ENCODE results near the gene SGMS1.

Gene SGMS1

GRCh38 chr10:50387732-50388073, 236.1 kb downstream of the SGMS1 start:
- no CpG with 5 or more reads among the region's 2 CpGs for WGBS, 2 donors (ENCODE audit: extremely low coverage in 2 of 2, insufficient read length in 2 of 2, insufficient replicate concordance in 1 of 2)

DNA sequence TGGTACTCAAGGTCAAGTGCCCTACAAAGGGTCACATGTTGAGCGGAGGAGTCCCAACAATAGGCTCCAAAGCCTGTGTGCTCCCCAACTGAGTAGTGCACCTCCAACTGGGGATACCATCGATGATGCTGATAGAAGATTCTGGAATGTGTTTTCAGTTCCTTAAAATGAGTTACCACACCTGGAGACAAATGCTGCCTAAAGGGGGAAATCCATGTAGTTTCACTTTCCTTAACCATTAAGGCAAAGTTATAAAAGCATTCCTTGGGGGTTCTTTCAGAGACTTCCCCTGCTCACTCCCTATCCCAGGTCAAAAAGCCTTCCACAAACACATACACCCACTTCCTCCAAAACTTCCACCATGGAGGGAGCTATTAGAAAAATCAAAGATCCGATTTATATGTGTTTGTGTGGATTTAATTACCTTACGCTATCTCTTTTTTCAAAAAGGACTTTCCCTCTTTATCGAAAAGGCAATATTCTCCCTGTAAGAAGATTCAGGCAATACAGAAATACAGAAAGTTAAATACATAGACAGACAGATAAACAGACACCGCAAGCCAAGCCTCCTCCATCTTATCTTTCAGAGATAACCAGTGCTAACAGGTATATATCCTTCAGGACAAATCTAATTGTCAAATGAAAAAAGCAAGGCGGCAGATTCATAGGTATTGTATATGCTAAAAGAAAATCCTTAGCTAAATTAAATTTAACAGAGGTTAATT, 236.6 kb downstream of the SGMS1 start:
- no peak overlapping the region for H3K9ac ChIP-seq (ENCODE audit: low read depth, low read length, poor library complexity)
- H3K9me3 ChIP-seq (replicated peaks in 1 of 2; ENCODE audit: control insufficient read depth in 2 of 2, insufficient read depth in 1 of 2, low read depth in 1 of 2, low read length in 2 of 2), result no peaks in the 10 kb centered on the region
- H2BK15ac ChIP-seq (ENCODE audit: low read length), result no peak overlapping the region
- H3K23ac ChIP-seq (ENCODE audit: low read depth, low read length, poor library complexity), result no peak overlapping the region
- no peak overlapping the region for H3K4ac ChIP-seq (ENCODE audit: low read length)
- H2AK5ac ChIP-seq (ENCODE audit: low read depth, low read length), result no peak overlapping the region
- H4K8ac ChIP-seq (ENCODE audit: low read depth, low read length), result no peak overlapping the region
- H3K27ac ChIP-seq (replicated peaks; ENCODE audit: low read length), result no peak overlapping the region
- no peaks in the 10 kb centered on the region for H3K27me3 ChIP-seq (ENCODE audit: control insufficient read depth in 3 of 3, insufficient read depth in 3 of 3, low read depth in 1 of 3, low read length in 3 of 3)
- WGBS, 2 donors (ENCODE audit: extremely low coverage in 2 of 2, insufficient read length in 2 of 2, insufficient replicate concordance in 1 of 2), result no CpG with 5 or more reads among the region's 7 CpGs
- H2BK12ac ChIP-seq (ENCODE audit: low read length), result no peak overlapping the region
- no peak overlapping the region for H2BK5ac ChIP-seq (ENCODE audit: low read length)
- no peak overlapping the region for H4K91ac ChIP-seq (ENCODE audit: low read depth, low read length, poor library complexity)
- no peak overlapping the region for H2BK120ac ChIP-seq (ENCODE audit: low read depth, low read length)
- no peak overlapping the region for H3K4me3 ChIP-seq (ENCODE audit: low read length in 2 of 2)
- no peak overlapping the region for H3K14ac ChIP-seq (ENCODE audit: low read length)
- no peaks in the 10 kb centered on the region for H3K4me1 ChIP-seq (ENCODE audit: control insufficient read depth in 2 of 2, insufficient read depth in 1 of 2, low read depth in 1 of 2, low read length in 2 of 2)
- H3K18ac ChIP-seq (ENCODE audit: low read length), result no peak overlapping the region
- DNase-seq (ENCODE audit: low spot score), result no peak
- H3K36me3 ChIP-seq (replicated peaks in 1 of 2; ENCODE audit: control insufficient read depth in 2 of 2, insufficient read depth in 2 of 2, low read length in 2 of 2), result no peaks in the 10 kb centered on the region
- H2AFZ ChIP-seq (ENCODE audit: low read length), result no peak overlapping the region
- H3K4me2 ChIP-seq (ENCODE audit: insufficient read depth, low read length, poor library complexity, severe bottlenecking), result no peak overlapping the region
- no peaks in the 10 kb centered on the region for H3K79me1 ChIP-seq (ENCODE audit: low read depth, low read length)

More at GRCh38 chr10:50387732-50388073, 236.1 kb downstream of the SGMS1 start:
- no peaks in the 10 kb centered on the region for H3K9me3 ChIP-seq (replicated peaks in 1 of 2; ENCODE audit: control insufficient read depth in 2 of 2, insufficient read depth in 1 of 2, low read depth in 1 of 2, low read length in 2 of 2)
- no peak for DNase-seq (ENCODE audit: low spot score)
- H2BK5ac ChIP-seq (ENCODE audit: low read length), result no peak overlapping the region
- H3K27me3 ChIP-seq (ENCODE audit: control insufficient read depth in 3 of 3, insufficient read depth in 3 of 3, low read depth in 1 of 3, low read length in 3 of 3), result no peaks in the 10 kb centered on the region
- no peak overlapping the region for H2AK5ac ChIP-seq (ENCODE audit: low read depth, low read length)
- H3K4ac ChIP-seq (ENCODE audit: low read length), result no peak overlapping the region
- H4K8ac ChIP-seq (ENCODE audit: low read depth, low read length), result no peak overlapping the region
- H4K91ac ChIP-seq (ENCODE audit: low read depth, low read length, poor library complexity), result no peak overlapping the region
- H3K4me2 ChIP-seq (ENCODE audit: insufficient read depth, low read length, poor library complexity, severe bottlenecking), result no peak overlapping the region
- no peak overlapping the region for H2BK120ac ChIP-seq (ENCODE audit: low read depth, low read length)
- no peak overlapping the region for H2AFZ ChIP-seq (ENCODE audit: low read length)
- H3K4me3 ChIP-seq (ENCODE audit: low read length in 2 of 2), result no peak overlapping the region
- H3K79me1 ChIP-seq (ENCODE audit: low read depth, low read length), result no peaks in the 10 kb centered on the region
- H3K9ac ChIP-seq (ENCODE audit: low read depth, low read length, poor library complexity), result no peak overlapping the region
- no peak overlapping the region for H3K18ac ChIP-seq (ENCODE audit: low read length)
- no peak overlapping the region for H2BK15ac ChIP-seq (ENCODE audit: low read length)
- no peak overlapping the region for H3K23ac ChIP-seq (ENCODE audit: low read depth, low read length, poor library complexity)
- H3K27ac ChIP-seq (replicated peaks; ENCODE audit: low read length), result no peak overlapping the region
- H2BK12ac ChIP-seq (ENCODE audit: low read length), result no peak overlapping the region
- H3K4me1 ChIP-seq (ENCODE audit: control insufficient read depth in 2 of 2, insufficient read depth in 1 of 2, low read depth in 1 of 2, low read length in 2 of 2), result no peaks in the 10 kb centered on the region
- no peak overlapping the region for H3K14ac ChIP-seq (ENCODE audit: low read length)
- peaks cover 0 to 2% of the 10 kb centered on the region in 2 donors for H3K36me3 ChIP-seq (replicated peaks in 1 of 2; ENCODE audit: control insufficient read depth in 2 of 2, insufficient read depth in 2 of 2, low read length in 2 of 2)

GRCh38 chr10:50385624-50386023, 238.1 kb downstream of the SGMS1 start:
- no peaks in the 10 kb centered on the region for H3K4me1 ChIP-seq (ENCODE audit: control insufficient read depth in 2 of 2, insufficient read depth in 1 of 2, low read depth in 1 of 2, low read length in 2 of 2)
- H2BK5ac ChIP-seq (ENCODE audit: low read length), result no peak overlapping the region
- H3K27ac ChIP-seq (replicated peaks; ENCODE audit: low read length), result no peak overlapping the region
- DNase-seq (ENCODE audit: low spot score), result no peak
- H3K27me3 ChIP-seq (ENCODE audit: control insufficient read depth in 3 of 3, insufficient read depth in 3 of 3, low read depth in 1 of 3, low read length in 3 of 3), result no peaks in the 10 kb centered on the region
- no peak overlapping the region for H3K4me2 ChIP-seq (ENCODE audit: insufficient read depth, low read length, poor library complexity, severe bottlenecking)
- no peak overlapping the region for H2BK12ac ChIP-seq (ENCODE audit: low read length)
- H3K18ac ChIP-seq (ENCODE audit: low read length), result no peak overlapping the region
- H3K14ac ChIP-seq (ENCODE audit: low read length), result no peak overlapping the region
- H4K8ac ChIP-seq (ENCODE audit: low read depth, low read length), result no peak overlapping the region
- H3K9ac ChIP-seq (ENCODE audit: low read depth, low read length, poor library complexity), result no peak overlapping the region
- no peaks in the 10 kb centered on the region for H3K9me3 ChIP-seq (replicated peaks in 1 of 2; ENCODE audit: control insufficient read depth in 2 of 2, insufficient read depth in 1 of 2, low read depth in 1 of 2, low read length in 2 of 2)
- no peak overlapping the region for H3K4me3 ChIP-seq (ENCODE audit: low read length in 2 of 2)
- no CpG with 5 or more reads among the region's 2 CpGs for WGBS, 2 donors (ENCODE audit: extremely low coverage in 2 of 2, insufficient read length in 2 of 2, insufficient replicate concordance in 1 of 2)
- peaks cover 2% of the 10 kb centered on the region for H3K79me1 ChIP-seq (ENCODE audit: low read depth, low read length)
- no peaks in the 10 kb centered on the region for H3K36me3 ChIP-seq (replicated peaks in 1 of 2; ENCODE audit: control insufficient read depth in 2 of 2, insufficient read depth in 2 of 2, low read length in 2 of 2)
- H4K91ac ChIP-seq (ENCODE audit: low read depth, low read length, poor library complexity), result no peak overlapping the region
- H2BK120ac ChIP-seq (ENCODE audit: low read depth, low read length), result no peak overlapping the region
- H2AK5ac ChIP-seq (ENCODE audit: low read depth, low read length), result no peak overlapping the region
- no peak overlapping the region for H3K4ac ChIP-seq (ENCODE audit: low read length)
- H2AFZ ChIP-seq (ENCODE audit: low read length), result no peak overlapping the region
- H3K23ac ChIP-seq (ENCODE audit: low read depth, low read length, poor library complexity), result no peak overlapping the region
- no peak overlapping the region for H2BK15ac ChIP-seq (ENCODE audit: low read length)

- WGBS, 2 donors (ENCODE audit: extremely low coverage in 2 of 2, insufficient read length in 2 of 2, insufficient replicate concordance in 1 of 2), result no CpG with 5 or more reads among the region's 2 CpGs
- Histone ChIP-seq H4K8ac (ENCODE audit: low read depth, low read length) (no peak overlapping the region), H3K36me3 (replicated peaks in 1 of 2; ENCODE audit: control insufficient read depth in 2 of 2, insufficient read depth in 2 of 2, low read length in 2 of 2) (no peaks in the 10 kb centered on the region), H2BK5ac (ENCODE audit: low read length) (no peak overlapping the region), H2BK12ac (ENCODE audit: low read length) (no peak overlapping the region), H4K91ac (ENCODE audit: low read depth, low read length, poor library complexity) (no peak overlapping the region), H3K79me1 (ENCODE audit: low read depth, low read length) (peaks cover 2% of the 10 kb centered on the region), H3K9me3 (replicated peaks in 1 of 2; ENCODE audit: control insufficient read depth in 2 of 2, insufficient read depth in 1 of 2, low read depth in 1 of 2, low read length in 2 of 2) (no peaks in the 10 kb centered on the region), H3K4me2 (ENCODE audit: insufficient read depth, low read length, poor library complexity, severe bottlenecking) (no peak overlapping the region), H3K4ac (ENCODE audit: low read length) (no peak overlapping the region), H3K9ac (ENCODE audit: low read depth, low read length, poor library complexity) (no peak overlapping the region), H2BK120ac (ENCODE audit: low read depth, low read length) (no peak overlapping the region), H2AFZ (ENCODE audit: low read length) (no peak overlapping the region), H3K4me1 (ENCODE audit: control insufficient read depth in 2 of 2, insufficient read depth in 1 of 2, low read depth in 1 of 2, low read length in 2 of 2) (no peaks in the 10 kb centered on the region), H3K27ac (replicated peaks; ENCODE audit: low read length) (no peak overlapping the region), H3K27me3 (ENCODE audit: control insufficient read depth in 3 of 3, insufficient read depth in 3 of 3, low read depth in 1 of 3, low read length in 3 of 3) (no peaks in the 10 kb centered on the region), H3K18ac (ENCODE audit: low read length) (no peak overlapping the region), H3K4me3 (ENCODE audit: low read length in 2 of 2) (no peak overlapping the region), H2BK15ac (ENCODE audit: low read length) (no peak overlapping the region), H3K23ac (ENCODE audit: low read depth, low read length, poor library complexity) (no peak overlapping the region), H2AK5ac (ENCODE audit: low read depth, low read length) (no peak overlapping the region), H3K14ac (ENCODE audit: low read length) (no peak overlapping the region)
- DNase-seq (ENCODE audit: low spot score), result no peak
These were observed 238.9 kb downstream of the SGMS1 start for GRCh38 chr10:50384898-50385297.
